SU-DHL-6 (cell line): ENCODE data around the gene PHKB.

ENCODE experiments used
- CTCF ChIP-seq: fragments of 200-600 bp; sonication (generic); IDR thresholded peaks from one replicate; pipeline ENCODE4 v1.5.1; 2017; ENCODE audit warnings: antibody characterized with exemption, mild to moderate bottlenecking, low read length, moderate library complexity; ENCODE audit not compliant: insufficient read depth, poor library complexity, severe bottlenecking
- EZH2phosphoT487 ChIP-seq: fragments of 200-600 bp; sonication (generic), shearing (Covaris generic); conservative IDR thresholded peaks from 2 replicates; pipeline ENCODE4 v1.6.1; 2018; ENCODE audit warnings: mild to moderate bottlenecking, antibody characterized with exemption, low read length, moderate library complexity, mixed read lengths

- TF ChIP-seq CTCF: no peak
- no peak for TF ChIP-seq EZH2phosphoT487
These were observed 173.6 kb downstream of the PHKB start for GRCh38 chr16:47634727-47635126.
